Measurements from ENCODE around the gene PIK3R2.
A peak's percentile ranks its signal among the peaks of the same experiment; 100 is the strongest.

PIK3R2 gene

DNA sequence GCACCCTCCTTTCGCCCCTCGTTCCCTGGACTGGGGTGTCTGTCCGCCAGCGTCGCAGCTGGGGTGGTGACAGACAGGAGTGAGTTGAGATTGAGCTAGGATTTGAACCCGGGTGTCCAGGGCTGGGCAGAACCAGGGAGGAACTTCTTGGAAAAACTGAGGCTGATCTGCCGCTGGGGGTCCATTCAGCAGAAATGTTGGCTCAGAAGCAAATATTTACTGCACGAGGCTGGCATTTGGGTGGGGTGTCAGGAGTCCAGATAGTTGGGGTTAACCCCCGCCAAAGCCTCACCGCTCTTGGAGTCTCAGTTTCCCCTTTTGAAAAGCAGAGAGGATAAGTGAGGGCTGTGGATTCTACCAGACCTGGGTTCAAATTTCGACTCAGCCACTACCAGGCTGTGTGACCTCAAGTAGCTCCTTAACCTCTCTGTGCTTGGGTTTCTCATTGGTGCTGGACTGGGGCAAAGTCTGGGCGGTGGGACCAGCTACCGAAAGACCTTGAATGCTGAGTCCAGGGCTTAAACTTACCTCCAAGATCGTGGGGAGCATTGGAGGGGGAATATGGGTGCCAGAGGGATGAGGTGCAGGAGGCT, 34.4 kb upstream of the PIK3R2 start:
- peaks cover 36 to 52% of the 10 kb centered on the region in 2 donors for H3K4me1 Mint-ChIP-seq
- DNase-seq (no peak), ATAC-seq (replicated peaks) (no peak)
- H3K27me3 Mint-ChIP-seq, result no peaks in the 10 kb centered on the region
- peak overlapping the region; percentile 69 for H3K27ac Mint-ChIP-seq
- no peaks in the 10 kb centered on the region for H3K9me3 Mint-ChIP-seq
- H3K4me3 Mint-ChIP-seq, result peak overlapping the region; percentile 78 to 81
- H3K36me3 Mint-ChIP-seq, result peaks cover 35 to 53% of the 10 kb centered on the region in 2 donors

GRCh38 chr19:18119013-18119716, 33.8 kb upstream of the PIK3R2 start:
- H3K4me1 Mint-ChIP-seq, result peaks cover 34 to 47% of the 10 kb centered on the region in 2 donors
- H3K27me3 Mint-ChIP-seq, result no peaks in the 10 kb centered on the region
- peak overlapping the region; percentile 78 to 81 for H3K4me3 Mint-ChIP-seq
- no peak for ATAC-seq (replicated peaks)
- DNase-seq, result no peak
- peak overlapping the region; percentile 88 for H3K27ac Mint-ChIP-seq
- H3K9me3 Mint-ChIP-seq, result no peaks in the 10 kb centered on the region
- peaks cover 38 to 54% of the 10 kb centered on the region in 2 donors for H3K36me3 Mint-ChIP-seq

- DNase-seq (no peak), ATAC-seq (replicated peaks) (no peak)
- Mint-ChIP-seq H3K4me3 (peak overlapping the region in 1 of 2 donors; percentile 78), H3K27me3 (no peaks in the 10 kb centered on the region), H3K36me3 (peaks cover 38 to 54% of the 10 kb centered on the region in 2 donors), H3K9me3 (no peaks in the 10 kb centered on the region), H3K4me1 (peaks cover 30 to 47% of the 10 kb centered on the region in 2 donors), H3K27ac (peak overlapping the region; percentile 88)
Observed at GRCh38 chr19:18119717-18120105, 33.3 kb upstream of the PIK3R2 start.

DNA sequence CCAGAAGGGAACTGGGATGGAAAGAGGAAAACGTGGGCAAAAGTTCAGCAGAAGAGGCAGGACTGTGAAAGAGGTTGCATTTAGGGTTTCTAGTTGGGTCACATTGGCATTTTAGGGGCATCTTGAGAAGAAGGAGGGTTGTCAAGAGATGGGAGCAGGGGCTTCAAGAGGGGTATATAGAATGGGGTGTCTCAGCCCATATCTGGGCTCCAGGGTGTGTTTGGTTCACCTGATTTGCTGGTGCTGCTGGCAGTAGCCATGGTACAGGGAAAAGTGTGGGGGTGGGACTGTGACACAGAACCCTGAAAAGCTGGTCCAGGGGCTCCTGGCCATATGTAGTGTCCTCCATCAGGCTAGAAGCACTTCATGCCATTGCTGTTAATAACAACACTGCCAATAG, 32.8 kb upstream of the PIK3R2 start:
- Mint-ChIP-seq H3K27ac (peak overlapping the region; percentile 88), H3K36me3 (peaks cover 33 to 50% of the 10 kb centered on the region in 2 donors), H3K9me3 (no peaks in the 10 kb centered on the region), H3K27me3 (no peaks in the 10 kb centered on the region), H3K4me3 (peak overlapping the region in 1 of 2 donors; percentile 78), H3K4me1 (peaks cover 26 to 47% of the 10 kb centered on the region in 2 donors)
- no peak for ATAC-seq (replicated peaks)
- DNase-seq, result no peak

DNA sequence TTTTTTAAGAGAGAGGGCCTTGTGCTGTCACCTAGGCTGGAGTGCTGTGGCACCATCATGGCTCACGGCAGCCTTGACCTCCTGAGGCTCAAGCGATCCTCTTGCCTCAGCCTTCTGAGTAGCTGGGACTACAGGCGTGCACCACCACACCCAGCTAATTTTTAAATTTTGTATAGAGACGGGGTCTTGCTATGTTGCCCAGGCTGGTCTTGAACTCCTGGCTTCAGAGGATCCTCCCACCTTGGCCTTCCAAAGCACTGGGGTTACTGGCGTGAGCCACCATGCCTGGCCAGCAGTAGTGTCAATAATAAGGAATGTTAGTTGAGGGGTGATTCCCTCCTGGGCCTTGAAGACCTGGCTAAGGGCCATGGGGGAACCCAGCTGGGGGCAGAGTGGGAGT, 31.8 kb upstream of the PIK3R2 start:
- Mint-ChIP-seq H3K4me1 (peaks cover 23 to 43% of the 10 kb centered on the region in 2 donors), H3K4me3 (no peak overlapping the region), H3K36me3 (peaks cover 29 to 47% of the 10 kb centered on the region in 2 donors), H3K9me3 (no peaks in the 10 kb centered on the region), H3K27ac (no peak overlapping the region), H3K27me3 (no peaks in the 10 kb centered on the region)
- DNase-seq (no peak), ATAC-seq (replicated peaks) (no peak)

DNA sequence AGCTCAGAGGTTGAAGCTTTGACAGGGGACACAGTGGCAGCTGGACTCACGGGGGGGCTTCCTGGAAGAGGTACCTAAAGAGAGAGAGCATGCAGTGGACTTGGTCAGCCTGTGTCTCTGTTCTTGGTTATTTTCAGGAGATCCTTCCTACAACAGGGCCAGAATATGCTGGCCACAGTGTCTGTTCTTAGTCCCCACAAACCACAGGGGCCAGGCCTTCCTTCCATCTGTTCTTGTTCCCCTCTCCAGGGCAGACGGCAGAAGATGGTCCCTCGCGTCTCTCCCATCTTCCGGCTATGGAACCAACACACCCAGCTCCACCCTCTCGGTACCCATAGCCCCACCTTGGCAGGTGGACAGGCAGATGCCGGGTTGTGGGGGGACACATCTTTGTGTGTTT, 30.5 kb upstream of the PIK3R2 start:
- no peaks in the 10 kb centered on the region for H3K9me3 Mint-ChIP-seq
- peaks cover 17 to 37% of the 10 kb centered on the region in 2 donors for H3K4me1 Mint-ChIP-seq
- peaks cover 32 to 48% of the 10 kb centered on the region in 2 donors for H3K36me3 Mint-ChIP-seq
- H3K4me3 Mint-ChIP-seq, result no peak overlapping the region
- no peak for ATAC-seq (replicated peaks)
- peak overlapping the region; percentile 5 for H3K27ac Mint-ChIP-seq
- DNase-seq, result no peak
- H3K27me3 Mint-ChIP-seq, result no peaks in the 10 kb centered on the region

DNA sequence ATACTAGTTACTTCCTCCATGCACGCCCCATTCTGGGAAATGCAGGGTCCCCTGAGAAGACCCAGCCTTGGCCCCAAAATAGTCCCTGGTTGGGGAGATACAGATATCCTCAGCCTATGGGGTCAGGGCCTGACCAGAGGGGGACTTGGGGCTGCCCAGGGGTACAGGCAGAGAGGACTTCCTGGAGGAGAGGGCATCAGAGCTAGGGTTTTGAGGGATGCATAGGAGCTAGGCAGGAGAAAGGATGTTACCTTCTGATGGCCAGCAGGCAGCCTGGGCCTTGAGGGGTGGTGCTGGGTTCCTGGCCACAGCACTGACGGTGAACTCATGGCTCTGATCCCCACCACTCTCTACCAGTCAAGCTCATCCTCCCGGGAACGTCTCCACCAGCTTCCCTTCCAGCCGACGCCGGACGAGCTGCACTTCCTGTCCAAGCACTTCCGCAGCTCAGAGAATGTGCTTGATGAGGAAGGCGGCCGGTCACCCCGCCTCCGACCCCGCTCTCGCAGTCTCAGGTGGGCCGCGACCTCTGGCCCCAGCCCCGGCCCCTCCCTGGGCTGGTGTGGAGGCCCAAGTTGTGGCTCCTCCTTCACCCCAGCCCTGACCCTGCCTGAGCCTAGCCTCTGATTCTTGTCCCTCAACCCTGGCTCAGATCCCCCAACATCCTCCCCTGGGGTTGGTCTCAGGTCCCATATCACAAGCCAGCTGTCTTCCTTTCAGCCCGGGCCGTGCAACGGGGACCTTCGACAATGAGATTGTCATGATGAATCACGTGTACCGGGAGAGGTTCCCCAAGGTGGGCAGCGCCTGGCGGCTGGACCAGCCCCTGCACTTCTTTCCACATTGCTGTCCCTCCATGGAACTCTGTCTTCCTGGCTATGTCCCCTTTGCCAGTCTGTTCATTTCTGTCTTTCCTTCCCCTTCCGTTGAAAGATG, 29.8 kb upstream of the PIK3R2 start:
- Mint-ChIP-seq H3K36me3 (peaks cover 34 to 51% of the 10 kb centered on the region in 2 donors), H3K4me1 (peaks cover 15 to 32% of the 10 kb centered on the region in 2 donors), H3K9me3 (no peaks in the 10 kb centered on the region), H3K4me3 (no peak overlapping the region), H3K27ac (no peak overlapping the region), H3K27me3 (no peaks in the 10 kb centered on the region)
- ATAC-seq (replicated peaks) (no peak), DNase-seq (no peak)

DNA sequence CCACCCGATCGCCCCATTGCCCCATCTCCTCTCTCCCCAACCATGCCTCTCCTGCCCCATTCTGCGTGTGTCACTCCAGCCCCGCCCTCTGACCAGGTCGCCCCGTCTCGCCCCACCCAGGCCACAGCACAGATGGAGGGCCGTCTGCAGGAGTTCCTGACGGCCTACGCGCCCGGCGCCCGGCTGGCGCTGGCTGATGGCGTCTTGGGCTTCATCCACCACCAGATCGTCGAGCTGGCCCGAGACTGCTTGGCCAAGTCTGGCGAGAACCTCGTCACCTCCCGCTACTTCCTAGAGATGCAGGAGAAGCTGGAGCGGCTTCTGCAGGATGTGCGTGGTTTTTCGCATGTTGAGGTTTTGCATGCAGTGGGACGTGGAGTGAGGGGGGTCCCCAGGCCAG, 29.1 kb upstream of the PIK3R2 start:
- H3K27ac Mint-ChIP-seq, result no peak overlapping the region
- no peaks in the 10 kb centered on the region for H3K9me3 Mint-ChIP-seq
- H3K4me1 Mint-ChIP-seq, result peaks cover 13 to 25% of the 10 kb centered on the region in 2 donors
- DNase-seq, result no peak
- peaks cover 41 to 57% of the 10 kb centered on the region in 2 donors for H3K36me3 Mint-ChIP-seq
- ATAC-seq (replicated peaks), result no peak
- H3K4me3 Mint-ChIP-seq, result no peak overlapping the region
- H3K27me3 Mint-ChIP-seq, result no peaks in the 10 kb centered on the region

DNA sequence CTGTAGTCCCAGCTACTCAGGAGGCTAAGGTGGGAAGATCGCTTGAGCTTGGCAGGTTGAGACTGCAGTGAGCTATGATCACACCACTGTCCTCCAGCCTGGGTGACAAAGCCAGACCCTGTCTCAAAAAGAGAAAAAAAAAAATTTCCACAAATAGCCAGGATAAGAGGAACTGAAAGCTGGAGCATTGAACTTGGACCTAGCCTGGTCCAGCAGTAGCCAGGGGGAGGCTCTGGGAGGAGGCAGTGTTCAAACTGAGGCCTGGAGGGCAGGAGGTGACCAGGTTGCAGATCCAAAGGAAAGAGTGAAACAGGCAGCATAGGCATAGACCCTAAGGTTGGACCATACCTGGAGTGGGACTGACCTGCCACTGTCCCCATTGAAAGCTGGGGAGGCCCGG, 26.9 kb upstream of the PIK3R2 start:
- DNase-seq (no peak), ATAC-seq (replicated peaks) (no peak)
- Mint-ChIP-seq H3K9me3 (no peaks in the 10 kb centered on the region), H3K4me1 (peaks cover 0 to 7% of the 10 kb centered on the region in 2 donors), H3K27ac (peak overlapping the region; percentile 83), H3K4me3 (no peak overlapping the region), H3K27me3 (no peaks in the 10 kb centered on the region), H3K36me3 (peaks cover 59 to 67% of the 10 kb centered on the region in 2 donors)

- Mint-ChIP-seq H3K27ac (no peak overlapping the region), H3K9me3 (no peaks in the 10 kb centered on the region), H3K4me3 (no peak overlapping the region), H3K4me1 (peaks cover 0 to 5% of the 10 kb centered on the region in 2 donors), H3K27me3 (no peaks in the 10 kb centered on the region), H3K36me3 (peaks cover 55 to 66% of the 10 kb centered on the region in 2 donors)
- no peak for ATAC-seq (replicated peaks)
- no peak for DNase-seq
Observed at GRCh38 chr19:18128044-18128443, 24.9 kb upstream of the PIK3R2 start.

- no peak for ATAC-seq (replicated peaks)
- H3K36me3 Mint-ChIP-seq, result peaks cover 48 to 60% of the 10 kb centered on the region in 2 donors
- no peaks in the 10 kb centered on the region for H3K9me3 Mint-ChIP-seq
- no peak overlapping the region for H3K4me3 Mint-ChIP-seq
- H3K27me3 Mint-ChIP-seq, result no peaks in the 10 kb centered on the region
- H3K4me1 Mint-ChIP-seq, result peaks cover 0 to 5% of the 10 kb centered on the region in 2 donors
- no peak for DNase-seq
- H3K27ac Mint-ChIP-seq, result peak overlapping the region; percentile 71
Observed at GRCh38 chr19:18128805-18129204, 24.2 kb upstream of the PIK3R2 start.

DNA sequence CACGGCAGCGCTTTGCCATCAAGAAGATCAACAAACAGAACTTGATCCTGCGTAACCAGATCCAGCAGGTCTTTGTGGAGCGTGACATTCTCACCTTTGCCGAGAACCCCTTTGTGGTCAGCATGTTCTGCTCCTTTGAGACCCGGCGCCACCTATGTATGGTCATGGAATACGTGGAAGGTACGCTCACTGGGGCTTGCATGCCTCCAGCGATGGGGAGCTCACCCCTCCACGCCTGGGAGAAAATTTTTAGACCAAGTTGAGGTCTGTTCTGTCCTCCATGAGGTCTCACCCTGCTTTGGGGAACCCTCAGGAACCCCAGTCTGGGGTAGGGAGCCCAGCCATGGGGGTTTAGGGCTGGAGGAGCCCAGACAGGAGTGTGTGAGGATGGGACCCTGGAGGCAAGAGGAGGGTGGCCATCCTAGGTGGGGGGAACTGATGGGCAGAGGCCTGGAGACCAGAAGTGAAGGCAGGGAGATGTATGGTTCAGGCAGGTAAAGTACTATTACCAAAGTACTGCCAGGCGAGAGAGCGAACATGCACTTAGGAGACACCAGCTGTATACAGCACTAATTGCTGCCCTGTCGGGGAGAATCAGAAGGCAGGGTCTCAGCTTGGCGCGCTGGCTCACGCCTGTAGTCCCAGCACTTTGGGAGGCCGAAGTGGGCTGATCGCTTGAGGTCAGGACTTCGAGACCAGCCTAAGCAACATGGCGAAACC, 22.3 kb upstream of the PIK3R2 start:
- H3K27me3 Mint-ChIP-seq, result no peaks in the 10 kb centered on the region
- peaks cover 0 to 5% of the 10 kb centered on the region in 2 donors for H3K4me1 Mint-ChIP-seq
- ATAC-seq (replicated peaks), result no peak
- peak overlapping the region; percentile 80 for H3K27ac Mint-ChIP-seq
- H3K9me3 Mint-ChIP-seq, result no peaks in the 10 kb centered on the region
- DNase-seq, result no peak
- no peak overlapping the region for H3K4me3 Mint-ChIP-seq
- peaks cover 54 to 64% of the 10 kb centered on the region in 2 donors for H3K36me3 Mint-ChIP-seq

DNA sequence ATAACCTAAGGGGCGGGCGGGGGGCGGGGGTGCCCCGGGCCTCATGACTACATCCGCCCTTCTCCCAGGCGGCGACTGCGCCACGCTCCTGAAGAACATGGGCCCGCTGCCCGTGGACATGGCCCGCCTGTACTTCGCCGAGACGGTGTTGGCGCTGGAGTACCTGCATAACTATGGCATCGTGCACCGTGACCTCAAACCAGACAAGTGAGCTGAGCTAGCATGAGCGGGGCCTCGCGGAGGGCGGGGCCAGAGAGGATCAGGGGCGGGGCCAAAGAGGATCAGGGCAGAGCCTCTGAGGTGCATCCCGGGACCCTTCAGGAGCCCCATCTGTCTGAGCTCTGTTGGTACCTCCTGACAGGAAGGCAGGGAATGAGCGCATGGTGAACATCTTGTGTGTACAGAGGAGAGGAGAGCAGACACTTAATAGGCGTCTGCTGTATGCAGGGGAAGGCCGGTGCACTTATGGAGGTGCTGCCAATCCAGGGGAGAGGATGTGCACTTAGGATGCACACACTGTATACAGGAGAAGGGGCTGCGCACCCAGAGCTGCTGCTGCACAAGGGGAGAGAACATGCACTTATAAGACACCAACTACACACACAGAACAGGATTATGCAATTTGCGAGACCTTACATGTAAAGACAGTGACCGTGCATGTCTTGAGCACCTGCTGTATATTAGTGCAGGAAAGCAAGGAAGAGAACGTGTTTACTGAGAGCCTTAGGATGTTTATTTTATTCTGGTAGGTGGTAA, 20.9 kb upstream of the PIK3R2 start:
- no peaks in the 10 kb centered on the region for H3K4me1 Mint-ChIP-seq
- DNase-seq (no peak), ATAC-seq (replicated peaks) (peak in 1 of 2 donors; percentile 44)
- H3K27ac Mint-ChIP-seq, result no peak overlapping the region
- H3K9me3 Mint-ChIP-seq, result no peaks in the 10 kb centered on the region
- peaks cover 50 to 69% of the 10 kb centered on the region in 2 donors for H3K36me3 Mint-ChIP-seq
- no peak overlapping the region for H3K4me3 Mint-ChIP-seq
- H3K27me3 Mint-ChIP-seq, result no peaks in the 10 kb centered on the region

Data from stimulated activated naive B cell treated with anti-CD40 and anti-IgM and Interleukin-4, amounts not matched to agents 10 μg/mL and 1 μg/mL and 100 μg/mL, for 72 hours (primary cell).